C4-2B (cell line): Measurements from ENCODE around the gene ZMYND11.

ENCODE experiments used
- H3K27ac ChIP-seq: fragments of 450-650 bp; 2 replicates; pipeline ENCODE4 v1.5.1; 2017
- ZFX ChIP-seq: fragments of 450-650 bp; IDR thresholded peaks from 2 replicates; pipeline ENCODE4 v1.6.1; 2017
- TF ChIP-seq, protein P1 (sequence below): fragments of 450-650 bp; conservative IDR thresholded peaks from 2 replicates; pipeline ENCODE4 v1.5.1; 2017; ENCODE audit warnings: mild to moderate bottlenecking

ZMYND11 gene

DNA sequence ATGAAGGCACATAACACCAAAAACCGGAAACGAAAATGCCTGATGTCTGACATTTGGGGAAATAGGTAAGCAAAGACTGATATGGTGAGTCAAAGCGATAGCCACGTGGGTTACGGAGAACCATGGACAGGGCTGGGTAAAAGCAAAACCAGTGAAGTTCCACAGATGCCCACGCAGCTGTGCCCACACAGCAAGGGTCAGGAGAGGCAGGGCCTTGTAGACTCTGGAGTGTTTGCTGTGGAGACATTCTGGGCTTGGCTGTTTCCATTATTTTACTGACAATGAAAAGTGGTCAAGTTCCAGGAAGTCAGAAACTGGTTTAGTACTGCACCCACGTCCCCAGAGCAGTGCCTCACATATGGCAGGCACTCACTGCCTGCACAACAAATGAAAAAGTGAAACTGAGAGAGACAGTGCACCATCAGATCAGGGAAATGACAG, 148.7 kb downstream of the ZMYND11 start:
- H3K27ac ChIP-seq, result no peak overlapping the region
- TF ChIP-seq, protein P1, sequence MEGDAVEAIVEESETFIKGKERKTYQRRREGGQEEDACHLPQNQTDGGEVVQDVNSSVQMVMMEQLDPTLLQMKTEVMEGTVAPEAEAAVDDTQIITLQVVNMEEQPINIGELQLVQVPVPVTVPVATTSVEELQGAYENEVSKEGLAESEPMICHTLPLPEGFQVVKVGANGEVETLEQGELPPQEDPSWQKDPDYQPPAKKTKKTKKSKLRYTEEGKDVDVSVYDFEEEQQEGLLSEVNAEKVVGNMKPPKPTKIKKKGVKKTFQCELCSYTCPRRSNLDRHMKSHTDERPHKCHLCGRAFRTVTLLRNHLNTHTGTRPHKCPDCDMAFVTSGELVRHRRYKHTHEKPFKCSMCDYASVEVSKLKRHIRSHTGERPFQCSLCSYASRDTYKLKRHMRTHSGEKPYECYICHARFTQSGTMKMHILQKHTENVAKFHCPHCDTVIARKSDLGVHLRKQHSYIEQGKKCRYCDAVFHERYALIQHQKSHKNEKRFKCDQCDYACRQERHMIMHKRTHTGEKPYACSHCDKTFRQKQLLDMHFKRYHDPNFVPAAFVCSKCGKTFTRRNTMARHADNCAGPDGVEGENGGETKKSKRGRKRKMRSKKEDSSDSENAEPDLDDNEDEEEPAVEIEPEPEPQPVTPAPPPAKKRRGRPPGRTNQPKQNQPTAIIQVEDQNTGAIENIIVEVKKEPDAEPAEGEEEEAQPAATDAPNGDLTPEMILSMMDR, result no peak
- TF ChIP-seq ZFX, result no peak

DNA sequence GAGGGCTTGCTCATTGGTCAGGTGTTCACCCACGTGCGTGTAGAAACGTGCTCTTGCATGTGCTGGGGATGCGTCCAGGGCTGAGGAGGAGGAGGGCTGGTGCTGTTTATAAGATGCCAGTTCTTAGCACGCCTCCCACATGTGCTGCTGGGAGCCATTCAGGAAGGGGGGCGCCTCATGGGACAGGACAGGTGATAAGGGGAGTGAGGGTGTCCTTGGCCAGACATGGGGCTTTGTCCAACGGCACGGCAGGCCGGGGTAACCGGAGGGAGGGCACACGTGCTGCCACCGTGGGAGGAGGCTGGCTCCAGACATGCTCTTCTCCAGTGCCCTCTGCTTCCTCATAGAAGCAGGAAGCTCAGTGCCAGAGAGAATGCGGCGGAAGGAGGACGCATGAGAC, 150.0 kb downstream of the ZMYND11 start:
- peak overlapping the region; percentile 16 for H3K27ac ChIP-seq

DNA sequence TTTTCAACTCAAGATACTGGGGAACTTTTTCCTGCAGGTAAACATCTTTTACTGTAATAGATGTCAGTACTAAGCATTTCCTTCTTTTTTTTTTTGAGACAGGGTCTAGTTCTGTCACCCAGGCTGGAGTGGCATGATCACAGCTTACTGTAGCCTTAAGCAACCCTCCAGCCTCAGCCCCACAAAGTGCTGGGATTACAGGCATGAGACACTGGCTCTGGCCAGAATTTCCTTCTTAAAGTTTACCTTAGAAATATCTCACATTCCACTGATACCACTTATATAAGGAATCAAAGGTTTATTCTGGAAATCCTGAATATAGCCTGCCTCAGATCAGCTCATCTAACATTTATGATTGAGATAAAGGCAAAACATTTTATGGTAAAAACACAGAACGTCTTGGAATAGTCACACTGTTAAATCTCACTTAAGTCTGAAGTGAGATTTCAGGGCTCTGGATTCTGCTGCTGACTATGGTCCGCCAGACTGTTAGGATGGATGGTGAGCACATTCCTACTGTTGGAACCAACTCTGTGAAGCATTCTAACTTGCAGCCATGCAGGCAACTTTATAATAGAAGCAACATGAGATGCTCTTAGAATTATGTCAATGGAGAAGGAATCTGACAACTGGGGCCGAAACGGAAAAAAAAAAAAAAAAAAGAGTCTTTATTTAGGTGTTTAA, 151.9 kb downstream of the ZMYND11 start:
- no peak overlapping the region for H3K27ac ChIP-seq
- TF ChIP-seq, protein P1, result no peak

More for the DNA sequence above, 150.0 kb downstream of the ZMYND11 start:
- TF ChIP-seq, protein P1, result no peak
- TF ChIP-seq ZFX, result no peak

DNA sequence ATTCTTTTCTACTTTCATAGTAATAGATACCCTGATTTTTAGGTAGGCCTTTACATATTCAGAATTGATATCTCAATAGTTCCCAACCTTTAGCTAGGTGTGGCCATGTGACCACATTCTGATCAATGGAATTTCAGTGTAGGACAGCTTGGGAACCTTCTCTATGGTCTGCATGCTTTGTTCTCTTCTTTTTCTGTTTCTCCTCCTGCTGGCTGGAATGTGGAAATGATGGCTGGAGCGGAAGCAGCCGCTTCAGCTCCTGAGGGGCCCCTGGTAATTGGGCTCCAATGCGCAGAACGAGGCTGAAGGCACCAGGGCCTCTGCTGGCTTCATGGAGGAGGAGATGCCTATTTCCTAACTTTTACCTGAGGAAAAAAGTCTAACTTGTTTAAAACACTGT, 152.6 kb downstream of the ZMYND11 start:
- H3K27ac ChIP-seq, result no peak overlapping the region
- TF ChIP-seq, protein P1, result no peak; the same call in 1 of the 2 replicates
- no peak for TF ChIP-seq ZFX

DNA sequence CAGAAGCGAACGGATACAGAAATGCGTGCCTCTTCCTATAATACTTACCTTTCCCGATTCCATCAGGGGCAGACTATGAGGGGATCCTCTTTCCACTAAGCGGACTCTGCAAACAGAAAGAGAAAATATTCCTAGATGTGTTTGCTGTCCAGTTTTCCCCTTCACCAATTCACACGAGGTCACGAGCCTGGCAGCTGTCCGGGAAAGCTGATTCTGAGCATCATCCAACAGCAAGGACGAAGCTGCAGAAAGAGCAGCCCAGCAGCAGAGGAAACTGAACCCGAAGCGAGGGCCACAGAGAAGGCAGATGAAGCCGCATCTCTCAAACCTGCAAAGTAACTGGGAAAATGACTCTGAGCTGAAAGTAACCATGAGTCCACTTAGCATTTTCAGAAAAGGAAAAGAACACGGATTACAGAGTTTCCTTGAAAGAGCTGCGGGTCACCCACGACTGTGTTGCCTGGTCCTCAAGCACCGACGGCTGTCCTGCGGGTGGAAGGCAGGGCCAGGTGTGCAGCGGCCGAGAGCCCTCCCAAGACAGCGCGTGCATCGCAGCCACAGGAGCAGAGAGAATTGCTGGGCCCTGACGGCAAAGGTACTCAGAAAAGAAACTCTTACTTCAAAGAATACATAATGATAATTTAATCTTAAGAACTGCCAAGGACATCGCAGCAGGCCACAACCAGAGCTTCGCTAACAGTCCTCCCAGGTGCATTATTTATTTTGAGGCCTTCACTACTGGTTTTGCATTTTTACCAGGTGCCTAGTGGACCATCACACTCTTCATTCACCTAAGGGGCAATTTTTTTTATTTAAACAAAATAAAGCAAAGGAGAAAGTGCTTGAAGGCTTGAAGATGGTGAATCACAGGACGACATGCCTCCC, 153.3 kb downstream of the ZMYND11 start:
- H3K27ac ChIP-seq, result no peak overlapping the region
- TF ChIP-seq ZFX, result no peak
- TF ChIP-seq, protein P1, result no peak

DNA sequence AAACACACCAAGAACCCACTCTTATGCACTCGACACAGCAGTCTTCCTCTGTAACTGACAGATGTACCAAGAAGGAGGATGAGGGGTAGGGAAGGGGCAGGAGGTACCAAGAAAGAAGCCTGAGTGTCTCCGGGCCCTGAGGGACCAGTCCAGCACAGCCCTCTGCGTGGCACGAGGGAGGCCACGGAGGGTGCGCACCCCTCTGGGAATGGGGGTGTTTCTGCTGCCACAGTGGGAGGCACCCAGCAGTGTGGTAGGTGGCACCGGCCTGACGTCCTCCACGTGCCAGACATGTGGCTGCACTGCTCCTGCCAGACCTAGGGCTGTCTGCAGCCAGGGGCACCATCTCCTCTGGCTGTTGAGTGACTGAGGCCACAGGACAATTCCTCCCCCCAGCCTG, 154.3 kb downstream of the ZMYND11 start:
- TF ChIP-seq, protein P1, result no peak
- no peak for TF ChIP-seq ZFX
- H3K27ac ChIP-seq, result no peak overlapping the region

DNA sequence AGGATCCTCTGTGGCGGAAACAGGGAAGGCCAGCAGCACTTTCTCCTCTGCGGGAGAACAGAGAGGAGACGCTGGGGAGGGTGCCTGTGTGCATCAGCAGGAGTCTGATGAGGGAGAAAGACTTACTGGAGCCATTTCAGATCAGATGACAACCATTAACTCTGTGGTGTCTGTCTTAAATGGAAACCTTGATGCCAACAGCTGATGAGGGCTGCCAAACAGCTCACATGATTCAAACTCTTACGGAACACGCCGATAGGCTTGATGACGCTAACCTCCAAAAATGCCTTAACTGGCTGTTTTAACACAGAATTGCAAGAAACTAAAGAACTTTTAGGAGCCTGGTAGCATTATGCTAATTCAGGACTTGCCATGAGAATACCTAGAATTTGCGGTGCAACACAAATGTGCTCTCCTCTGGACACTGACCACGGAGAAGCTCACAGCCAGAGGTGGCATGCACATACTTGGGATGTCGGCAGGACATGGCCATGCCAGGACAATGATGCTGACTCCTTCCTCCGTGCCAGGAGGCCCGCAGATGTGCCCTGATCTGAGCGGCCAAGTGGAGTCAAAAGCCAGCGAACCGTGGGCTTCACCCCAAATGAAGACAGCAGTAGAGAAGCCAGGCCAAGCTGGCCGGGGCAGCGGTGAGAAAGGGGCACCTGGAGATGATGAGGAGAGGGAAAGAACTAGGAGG, 154.9 kb downstream of the ZMYND11 start:
- no peak overlapping the region for H3K27ac ChIP-seq
- TF ChIP-seq ZFX, result no peak
- TF ChIP-seq, protein P1, result no peak
